ENCODE data around the gene LIF.
A peak's percentile ranks its signal among the peaks of the same experiment; 100 is the strongest.

LIF gene

DNA sequence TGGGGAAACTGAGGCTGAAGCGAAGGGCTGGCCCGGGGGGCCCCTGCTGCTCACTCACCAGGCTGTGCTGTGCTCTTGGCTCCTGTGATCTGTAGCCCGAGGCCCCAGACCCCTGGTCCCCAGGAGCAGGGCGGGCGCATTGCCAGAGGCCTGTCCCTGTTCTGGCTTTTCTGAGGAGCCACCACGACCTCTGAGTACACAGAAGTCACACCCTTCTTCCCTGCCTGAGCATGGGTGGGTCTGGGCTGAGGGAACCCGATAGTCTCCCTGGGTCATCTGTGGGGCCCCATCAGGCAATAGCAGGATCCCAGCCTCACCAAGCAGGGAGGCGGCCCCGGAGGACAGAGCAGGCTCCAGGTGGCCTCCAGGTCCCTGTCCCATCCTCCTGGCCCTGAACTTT is 37.6 kb upstream of the LIF start:
- DNase-seq (ENCODE audit: low spot score) = no peak

DNA sequence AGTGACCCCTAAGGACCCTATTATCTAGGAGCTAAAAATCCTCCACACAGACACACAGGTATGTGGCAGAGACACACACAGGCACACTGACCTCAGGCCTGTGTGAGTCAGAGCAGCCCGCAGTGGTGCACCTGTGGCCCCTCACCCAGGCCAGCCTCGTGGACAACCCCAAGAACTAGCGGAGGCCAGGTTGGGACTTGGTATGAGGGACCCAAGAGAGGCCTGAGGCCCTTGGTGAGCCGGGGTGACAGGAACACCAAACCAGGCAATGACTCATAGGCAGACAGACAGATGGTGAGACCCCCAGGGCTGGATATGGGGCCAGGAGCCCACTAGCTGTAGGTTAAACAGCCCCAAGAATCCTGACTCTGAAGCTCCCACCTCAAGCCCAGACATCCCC is 36.8 kb upstream of the LIF start:
- no peak for DNase-seq (ENCODE audit: low spot score)

DNA sequence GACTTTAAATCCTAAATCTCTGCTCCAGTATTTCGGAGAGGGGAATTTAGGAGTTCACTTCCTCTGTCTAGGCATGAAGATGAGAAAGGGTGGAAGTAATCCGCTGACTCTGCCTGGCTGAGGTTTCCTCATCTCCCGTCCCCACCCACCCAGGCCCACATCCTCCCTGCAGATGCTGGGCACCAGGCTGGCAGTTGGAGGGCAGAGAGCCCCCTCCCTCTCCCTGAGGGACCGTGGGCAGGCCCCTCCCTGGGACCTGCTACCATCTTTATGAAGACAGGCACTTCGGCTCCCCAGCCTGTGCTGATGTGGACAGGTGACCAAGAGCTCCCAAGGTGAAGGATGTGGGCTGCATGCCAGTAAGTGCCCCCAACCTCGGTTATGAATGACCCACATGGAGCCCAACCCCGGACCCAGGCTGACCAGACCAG is 36.1 kb upstream of the LIF start:
- DNase-seq (ENCODE audit: low spot score) = no peak

DNA sequence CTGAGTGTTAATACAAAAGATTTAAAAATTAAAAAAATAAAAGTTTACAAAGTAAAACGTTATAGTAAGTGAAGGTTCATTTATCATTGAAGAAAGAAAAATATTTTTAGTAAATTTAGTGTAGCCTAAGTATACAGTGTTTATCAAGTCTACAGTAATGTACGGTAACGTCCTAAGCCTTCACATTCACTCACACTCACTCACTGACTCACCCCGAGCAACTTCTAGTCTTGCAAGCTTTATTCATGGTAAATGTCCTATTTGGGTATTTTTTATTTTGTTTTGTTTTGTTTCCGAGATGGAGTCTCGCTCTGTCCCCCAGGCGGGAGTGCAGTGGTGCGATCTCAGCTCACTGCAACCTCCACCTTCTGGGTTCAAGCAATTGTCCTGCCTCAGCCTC is 33.9 kb upstream of the LIF start:
- no peak for DNase-seq (ENCODE audit: low spot score)

DNA sequence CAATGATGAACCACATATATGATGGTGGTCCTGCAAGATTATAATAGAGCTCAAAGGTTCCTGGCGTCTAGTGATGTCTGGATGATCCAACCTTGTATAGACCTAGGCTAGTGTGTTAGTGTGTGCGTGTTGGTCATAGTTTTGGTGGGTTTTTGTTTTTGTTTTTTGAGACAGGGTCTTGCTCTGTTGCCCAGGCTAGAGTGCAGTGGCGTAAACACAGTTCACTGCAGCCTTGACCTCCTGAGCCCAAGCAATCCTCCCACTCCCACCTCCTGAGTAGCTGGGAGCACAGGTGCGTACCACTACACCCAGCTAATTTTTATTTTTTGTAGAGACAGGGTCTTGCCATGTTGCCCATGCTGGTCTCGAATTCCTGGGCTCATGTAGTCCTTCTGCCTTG is 33.4 kb upstream of the LIF start:
- no peak for DNase-seq (ENCODE audit: low spot score)

DNA sequence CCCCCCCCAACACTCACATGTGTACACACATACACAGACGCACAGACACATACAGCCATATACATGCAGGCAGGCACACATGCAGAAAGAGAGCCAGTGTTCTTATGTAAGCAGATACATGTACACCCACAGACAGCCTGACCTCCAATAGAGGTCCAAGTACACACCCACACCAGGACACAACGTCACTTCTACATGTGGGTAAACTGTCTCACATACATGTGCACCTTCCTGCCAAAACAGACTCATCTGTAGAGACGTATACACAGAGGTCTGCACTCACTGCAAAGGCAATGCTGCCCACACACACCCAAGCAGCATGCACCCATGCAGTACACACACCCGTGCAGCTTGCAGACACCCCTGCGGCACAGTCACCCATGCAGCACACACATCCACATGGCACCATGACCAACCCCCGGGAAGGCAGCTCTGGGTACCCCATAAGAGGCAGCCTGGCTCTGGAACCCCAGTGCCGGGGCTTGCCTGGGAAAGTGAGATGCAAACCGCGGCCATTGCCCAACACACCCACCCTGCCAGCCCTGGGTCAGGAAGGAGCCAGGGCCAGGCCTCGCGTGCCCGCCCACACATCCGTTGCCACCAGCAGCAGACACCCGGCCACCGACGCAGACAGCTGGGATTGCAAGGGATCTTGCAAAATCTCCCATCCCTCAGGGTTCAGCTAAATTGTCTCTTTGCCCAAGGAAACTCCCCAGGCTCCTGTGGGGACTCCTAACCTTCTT is 32.7 kb upstream of the LIF start:
- DNase-seq (ENCODE audit: low spot score) = no peak

DNA sequence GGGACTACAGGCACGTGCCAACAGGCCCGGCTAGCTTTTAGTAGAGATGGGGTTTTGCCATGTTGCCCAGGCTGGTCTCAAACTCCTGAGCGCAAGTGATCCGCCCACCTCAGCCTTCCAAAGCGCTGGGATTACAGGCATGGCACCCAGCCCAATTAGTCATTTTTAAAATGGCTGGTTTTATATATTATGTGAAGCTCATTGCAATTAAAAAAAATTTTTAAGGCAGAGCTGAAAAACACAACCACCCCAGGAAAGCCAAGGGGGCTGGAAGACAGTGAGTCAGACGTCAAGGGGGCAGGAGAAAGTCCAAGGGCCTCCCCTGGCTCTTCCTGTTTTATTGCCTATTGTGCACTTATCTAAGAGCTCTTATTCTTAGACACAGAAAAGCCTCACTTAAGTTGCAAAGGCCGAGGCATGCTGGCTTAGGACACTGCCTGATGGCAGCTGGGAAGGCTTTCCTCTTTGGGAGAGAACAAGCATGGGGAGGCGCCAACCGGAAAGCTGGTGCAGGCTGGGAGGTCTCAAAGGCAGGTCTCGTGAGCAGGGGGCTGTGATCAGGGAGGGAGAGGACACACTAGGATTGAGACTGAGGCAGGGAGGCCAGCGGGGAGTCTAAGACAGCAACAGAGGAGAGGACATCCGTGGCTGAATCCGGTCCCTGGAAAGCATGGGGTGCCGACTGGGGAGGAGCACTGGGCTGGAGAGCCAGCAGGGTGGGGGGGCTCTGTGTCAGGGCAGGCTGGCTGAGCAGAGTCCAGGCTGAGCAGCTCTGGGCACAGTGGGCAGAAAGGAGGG is 31.2 kb upstream of the LIF start:
- DNase-seq (ENCODE audit: low spot score) = peak; percentile 50

DNA sequence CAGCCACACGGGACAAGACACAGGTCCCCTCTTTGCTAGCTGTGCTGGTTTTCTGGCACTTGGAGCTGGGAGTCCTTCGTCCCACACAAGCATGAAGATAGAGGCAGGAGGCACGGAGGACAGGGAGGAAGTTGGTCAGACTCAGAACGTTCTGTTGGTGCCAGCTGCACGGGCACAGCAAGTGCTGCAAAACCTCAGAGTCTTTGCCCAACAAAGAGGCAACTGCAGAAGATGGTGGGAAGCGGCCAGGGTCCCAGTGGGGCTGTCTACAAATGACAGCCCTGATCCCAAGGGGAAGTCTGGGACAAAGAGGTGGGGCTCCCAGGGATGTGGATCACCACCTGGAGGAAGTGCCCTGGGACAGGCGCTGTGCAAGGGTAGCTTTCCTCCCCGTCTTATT is 29.5 kb upstream of the LIF start:
- DNase-seq (ENCODE audit: low spot score) = no peak

DNA sequence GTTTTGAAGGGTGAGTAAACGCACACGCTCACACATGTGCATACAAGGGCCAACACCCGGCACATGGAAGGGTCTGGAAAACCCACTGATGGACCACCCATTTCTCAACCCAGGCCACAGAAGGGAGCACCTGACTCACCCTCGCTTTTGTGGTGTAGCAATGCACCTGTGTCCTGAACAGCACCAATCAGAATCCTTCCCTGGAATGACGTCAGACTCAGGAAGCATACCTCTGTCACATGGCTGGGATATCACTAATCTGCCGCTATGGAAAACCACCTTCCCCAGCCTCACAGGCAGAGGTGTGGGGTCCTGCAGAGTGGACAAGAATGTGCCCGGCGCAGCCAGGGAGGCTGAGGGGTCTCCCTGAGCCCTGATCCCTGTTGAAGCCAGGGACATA is 29.1 kb upstream of the LIF start:
- DNase-seq (ENCODE audit: low spot score) = no peak

DNA sequence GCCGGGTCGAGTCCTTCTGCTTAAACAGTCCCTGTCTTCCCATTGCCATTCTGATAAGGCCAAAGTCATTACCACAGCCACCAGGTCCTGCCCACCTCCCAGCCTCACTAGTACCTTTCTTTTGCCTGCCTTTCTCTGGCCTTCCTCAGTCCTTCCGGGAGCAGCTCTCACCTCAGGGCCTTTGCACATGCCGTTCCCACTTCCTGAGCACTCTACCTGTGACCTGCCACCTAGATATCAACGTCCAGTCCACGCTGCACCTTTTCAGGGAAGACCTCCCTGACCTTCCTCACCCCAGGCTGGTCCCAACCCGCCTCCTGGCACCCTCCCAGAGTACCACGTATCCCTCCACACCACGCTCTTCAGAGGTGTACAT is 27.9 kb upstream of the LIF start:
- DNase-seq (ENCODE audit: low spot score) = no peak

DNA sequence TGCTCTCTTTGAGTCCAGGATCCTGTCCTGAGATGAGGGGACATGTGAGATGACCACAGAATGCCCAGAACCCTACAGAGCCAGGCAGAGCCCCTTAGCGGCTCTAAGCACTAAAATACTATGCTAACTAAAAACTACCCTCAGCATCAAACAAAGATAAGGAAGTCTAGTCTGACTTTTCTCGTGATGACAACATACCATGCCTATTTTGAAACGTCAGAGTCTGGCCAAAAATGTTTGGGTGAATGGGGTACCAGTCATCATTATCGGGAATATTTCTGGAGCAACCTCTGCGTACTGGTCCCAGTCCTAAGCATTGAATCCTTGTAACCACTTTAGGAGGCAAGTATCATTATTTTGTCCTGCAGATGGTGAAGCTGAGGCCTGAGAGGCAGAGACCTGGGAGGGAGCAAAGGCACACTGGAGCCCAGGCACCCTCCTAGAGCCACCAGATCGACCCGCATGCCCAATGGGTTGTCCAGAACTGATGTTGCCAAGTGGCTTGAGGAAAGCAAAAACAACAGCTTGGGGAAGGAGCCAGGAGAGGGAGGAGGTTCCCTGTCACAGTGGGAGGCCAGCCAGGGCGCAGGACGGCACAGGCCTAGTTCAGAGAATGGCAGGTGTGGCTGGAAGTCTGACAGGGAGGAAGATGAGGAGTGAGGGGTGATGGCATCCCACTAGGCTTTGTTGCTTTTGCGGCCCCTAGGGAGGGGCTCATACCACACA is 27.3 kb upstream of the LIF start:
- no peak for DNase-seq (ENCODE audit: low spot score)

DNA sequence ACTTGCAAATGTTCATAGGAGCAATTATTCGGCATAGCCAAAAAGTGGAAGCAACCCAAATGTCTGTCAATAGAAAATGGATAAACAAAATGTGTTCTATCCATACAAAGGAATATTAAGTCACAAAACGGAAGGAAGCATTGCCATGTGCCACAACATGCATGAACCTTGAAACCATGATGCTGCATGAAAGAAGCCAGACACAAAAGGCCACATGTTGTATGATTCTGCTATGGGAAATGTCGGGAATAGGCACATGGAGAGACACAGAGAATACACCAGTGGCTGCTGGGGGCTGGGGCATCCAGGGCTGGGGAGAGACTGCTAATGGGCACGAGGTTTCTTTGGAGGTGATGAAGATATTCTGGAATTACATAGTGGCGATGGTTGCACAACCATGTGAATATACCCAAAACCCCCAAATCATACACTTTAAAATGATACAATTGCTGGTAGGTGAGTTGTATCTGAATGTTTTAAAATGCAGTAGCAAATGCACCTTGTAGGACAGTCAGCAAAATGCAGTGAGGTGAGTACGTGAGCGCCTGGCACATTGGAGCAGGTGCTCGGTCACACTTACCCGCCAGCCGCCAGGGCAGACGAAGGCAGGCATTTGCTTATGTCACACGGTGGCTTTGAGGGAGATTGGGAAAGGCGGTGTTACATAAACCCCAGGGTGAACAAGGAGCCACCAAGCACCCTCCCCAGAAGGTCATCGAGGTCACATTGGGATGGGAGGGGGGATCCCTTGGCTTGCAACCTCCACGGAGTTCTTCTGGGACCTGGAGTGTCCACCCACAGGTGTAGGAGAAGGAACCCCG is 26.4 kb upstream of the LIF start:
- no peak for DNase-seq (ENCODE audit: low spot score)

DNA sequence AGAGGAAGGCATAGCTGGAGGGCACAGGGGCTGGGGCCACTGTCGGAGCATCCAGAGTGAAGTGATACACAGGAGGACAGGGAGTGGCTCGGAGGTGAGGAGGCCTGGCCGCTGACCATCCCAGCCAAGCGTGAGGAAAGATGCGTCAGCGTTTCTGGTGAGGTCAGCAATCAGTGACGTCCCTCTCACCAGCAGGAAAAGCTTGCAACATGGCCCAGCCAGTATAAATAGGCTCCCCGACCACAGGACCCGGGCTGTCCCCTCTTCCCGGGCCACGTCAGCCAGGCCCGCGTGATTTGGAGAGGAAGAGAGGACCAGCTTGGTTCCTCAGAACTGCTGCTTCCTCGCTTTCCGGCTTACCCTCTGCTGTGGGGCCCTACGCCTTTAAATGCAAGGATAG is 24.3 kb upstream of the LIF start:
- no peak for DNase-seq (ENCODE audit: low spot score)

DNA sequence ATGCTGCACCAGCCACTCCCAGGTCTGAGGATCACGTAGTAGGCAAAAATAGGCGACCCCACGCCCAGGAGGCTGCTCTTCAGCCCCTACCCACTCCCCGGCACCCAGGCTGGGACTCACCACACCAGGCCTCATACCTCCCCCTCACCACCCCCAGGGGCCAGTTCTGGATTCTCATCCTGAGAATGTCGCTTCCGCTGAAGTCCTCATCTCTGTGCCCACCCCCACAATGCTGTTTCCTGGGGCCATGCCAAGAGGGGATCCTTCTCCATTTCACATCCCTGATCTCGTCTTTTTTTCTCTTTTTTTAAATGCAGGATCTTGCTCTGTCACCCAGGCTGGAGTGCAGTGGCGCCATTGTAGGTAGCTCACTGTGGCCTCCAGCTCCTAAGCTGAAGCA is 21.8 kb upstream of the LIF start:
- no peak for DNase-seq (ENCODE audit: low spot score)

DNA sequence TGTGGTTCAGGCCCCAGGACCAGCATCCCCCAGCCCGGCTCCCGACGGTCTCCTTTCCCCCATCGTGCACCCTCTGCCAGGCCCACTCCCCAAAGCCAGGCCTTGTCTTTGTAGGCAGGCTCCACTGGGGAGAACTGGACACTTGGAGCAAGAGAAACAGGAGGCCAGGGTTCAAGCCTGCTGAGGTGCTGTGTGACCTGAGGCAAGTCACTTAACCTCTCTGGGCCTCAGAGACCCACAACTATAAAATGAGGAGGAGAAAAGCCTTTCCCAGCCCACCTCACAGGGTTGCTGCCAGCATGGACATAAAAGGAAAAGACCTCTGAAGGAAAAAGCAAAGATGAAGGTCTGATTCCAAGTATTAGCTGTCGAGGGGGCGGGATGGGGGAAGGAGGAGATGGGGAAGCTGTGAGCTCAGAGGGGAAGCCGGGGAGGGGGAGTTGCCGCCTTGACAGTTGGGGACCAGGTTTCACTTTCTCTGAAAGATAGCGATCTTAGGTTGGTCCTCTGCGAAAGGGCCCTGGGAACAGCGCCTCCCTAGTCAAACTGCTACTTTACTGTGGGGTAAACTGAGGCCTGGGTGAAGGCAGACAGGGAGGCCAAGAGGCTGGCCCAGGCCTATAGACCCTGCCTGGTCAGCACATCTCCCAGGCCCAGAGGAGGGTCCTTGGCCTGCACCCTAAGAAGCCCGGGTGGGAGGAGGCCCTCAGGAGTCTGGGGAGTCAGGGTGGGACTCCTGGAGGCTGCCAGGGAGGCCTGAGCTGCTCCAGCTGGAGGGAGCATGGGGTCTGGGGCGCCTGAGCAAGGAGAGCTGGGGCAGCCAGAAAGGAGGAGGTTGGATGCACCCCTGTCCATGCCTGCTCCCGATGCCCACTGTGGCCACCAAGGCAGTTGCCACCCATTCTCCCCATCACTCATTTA is 21.1 kb upstream of the LIF start:
- no peak for DNase-seq (ENCODE audit: low spot score)

DNA sequence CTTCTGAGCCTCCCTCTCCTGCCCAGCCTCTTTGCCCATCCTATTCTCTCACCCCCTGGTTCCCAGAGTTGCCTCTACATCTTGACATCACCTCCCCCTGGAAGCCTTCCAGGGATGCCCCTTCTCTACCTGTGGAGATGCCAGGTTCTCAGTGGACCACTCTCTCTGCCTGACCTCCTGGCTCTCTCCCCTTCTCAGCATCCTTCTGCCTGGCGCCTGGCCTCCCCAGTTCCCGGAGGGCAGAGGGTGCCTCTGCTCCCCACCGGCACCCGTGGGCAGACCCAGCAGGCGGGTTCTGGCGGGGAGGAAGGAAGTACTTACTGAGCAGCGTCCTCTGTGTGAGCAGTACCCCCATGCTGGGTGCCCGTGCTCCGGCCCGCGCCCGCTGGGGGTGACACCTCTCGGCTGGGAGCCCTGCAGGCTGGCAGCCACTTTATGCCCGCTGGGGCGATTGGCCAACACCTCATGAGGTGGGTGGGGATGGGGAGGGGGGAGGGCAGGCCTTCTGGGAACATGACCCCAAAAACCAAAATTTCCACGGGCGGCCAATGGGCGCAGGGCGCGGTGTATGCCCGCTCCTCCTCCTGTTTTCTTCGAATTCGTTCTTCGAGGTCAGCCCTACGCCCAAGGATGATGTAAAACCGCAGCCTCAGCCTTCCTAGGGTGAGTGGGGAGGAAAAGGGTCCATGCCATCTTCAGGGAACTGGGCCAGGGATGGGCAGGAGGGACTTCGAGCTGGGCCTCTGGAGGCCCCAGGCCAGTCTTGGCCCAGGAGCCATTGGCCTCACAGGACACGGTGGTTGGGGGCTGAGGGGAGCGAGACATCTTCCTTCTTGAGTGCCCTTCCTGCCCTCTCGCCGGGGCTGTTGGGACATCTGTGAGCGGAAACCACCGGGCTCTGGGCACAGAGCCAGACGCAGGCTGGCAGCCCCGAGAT is 20.2 kb upstream of the LIF start, which contains the start of gene OSM:
TSS of gene OSM (minus strand) at position 407 of the 937 bp plus-strand sequence. CDS start at position 355, 52 bp downstream.
- DNase-seq (ENCODE audit: low spot score) = no peak

DNA sequence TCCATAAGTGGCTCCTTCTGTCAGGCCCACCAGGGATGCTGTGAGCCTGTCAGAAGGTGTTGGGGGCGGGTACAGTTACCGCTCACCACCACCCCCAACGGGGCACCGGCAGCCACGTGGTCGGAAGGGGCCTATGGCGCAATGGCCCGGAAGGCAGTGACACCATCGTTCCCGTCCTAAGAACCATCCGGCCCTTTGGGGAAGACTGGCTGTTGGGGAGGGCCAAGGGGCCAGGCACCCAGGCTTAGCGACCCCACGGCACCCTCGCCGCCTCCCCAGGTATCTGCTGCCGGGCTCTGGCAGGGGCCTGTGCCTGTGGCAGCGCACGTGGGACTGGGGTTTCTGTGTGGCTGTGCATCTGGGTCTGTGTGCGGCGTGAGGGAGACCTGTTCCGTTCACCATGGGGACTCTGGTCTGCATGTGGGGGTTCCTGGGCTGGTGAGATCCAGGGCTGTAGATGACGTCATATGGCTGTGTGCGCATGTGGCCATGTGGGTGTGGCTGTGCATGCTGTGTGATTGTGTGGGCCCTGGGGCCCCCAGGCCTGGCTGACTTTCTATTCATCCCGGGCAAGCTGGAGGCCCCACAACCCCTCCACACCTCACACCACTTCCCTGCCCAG is 19.4 kb upstream of the LIF start:
- DNase-seq (ENCODE audit: low spot score) = no peak

DNA sequence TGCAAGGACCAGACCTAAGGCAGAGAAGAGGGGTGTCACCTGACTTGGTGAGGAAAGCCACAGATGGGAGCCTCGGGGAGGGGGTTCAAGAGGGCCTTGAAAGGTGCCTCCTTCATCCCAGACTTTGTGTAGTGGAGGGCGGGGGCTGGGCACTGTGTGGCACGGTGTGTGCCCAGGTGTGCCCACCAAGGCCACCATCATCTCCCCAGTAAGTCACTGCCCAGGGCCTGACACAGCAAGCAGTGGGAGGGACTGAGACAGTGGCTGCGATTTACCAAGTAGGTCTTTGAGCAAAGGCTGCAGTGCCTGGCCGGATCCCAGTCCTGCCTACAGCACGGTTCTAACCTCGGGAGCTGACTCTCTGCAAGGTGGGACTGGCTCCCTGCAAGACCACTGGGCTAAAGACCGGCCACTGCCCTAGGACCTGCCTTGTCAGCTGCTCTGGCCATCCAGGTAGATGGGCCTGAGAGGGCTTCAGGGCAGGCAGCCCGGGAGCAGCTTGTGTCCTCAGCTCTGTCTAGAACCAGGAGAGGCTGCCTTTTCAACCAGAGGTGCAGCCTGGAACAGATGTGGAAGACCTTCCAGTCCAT is 18.7 kb upstream of the LIF start:
- DNase-seq (ENCODE audit: low spot score) = no peak

DNA sequence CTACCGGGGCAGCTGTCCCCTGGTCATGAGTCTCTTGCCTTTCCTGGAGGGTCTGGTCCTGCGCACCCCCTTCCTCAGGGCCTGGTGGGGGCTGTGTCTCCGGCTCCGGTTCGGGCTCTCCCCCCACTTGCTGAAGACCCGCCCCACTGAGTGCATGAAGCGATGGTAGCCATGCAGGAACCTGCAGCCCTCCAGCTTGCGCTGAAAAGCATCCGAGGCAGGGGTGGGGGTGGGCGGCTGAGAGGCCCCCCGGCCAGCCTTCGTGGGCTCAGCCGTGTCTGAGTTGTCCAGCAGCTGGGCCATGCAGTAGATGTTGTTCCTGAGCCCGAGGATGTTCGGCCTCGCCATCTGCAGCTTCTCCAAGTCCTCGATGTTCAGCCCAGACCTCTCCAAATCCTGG is 17.3 kb upstream of the LIF start:
- no peak for DNase-seq (ENCODE audit: low spot score)

Measured in AG08396 (cell line).